PFSK-1 (cell line): ENCODE data around the gene PEX19.

Experiments
- FOXP2 ChIP-seq: optimal IDR thresholded peaks from 2 replicates; pipeline ENCODE3; 2011; ENCODE audit warnings: borderline replicate concordance, control low read depth, inconsistent platforms; ENCODE audit not compliant: insufficient read depth; ENCODE audit errors: extremely low read length, extremely low read depth
- POLR2AphosphoS5 ChIP-seq: IDR thresholded peaks from 2 replicates; pipeline ENCODE4 v1.6.1; 2012; ENCODE audit warnings: low read depth, mild to moderate bottlenecking, control low read depth, low read length, moderate library complexity
- SIN3A ChIP-seq: IDR thresholded peaks from 2 replicates; pipeline ENCODE4 v1.6.1; 2012; ENCODE audit warnings: mild to moderate bottlenecking, low read length, moderate library complexity, borderline replicate concordance; ENCODE audit not compliant: insufficient read depth
- TAF1 ChIP-seq: IDR thresholded peaks from 2 replicates; pipeline ENCODE4 v1.6.1; 2012; ENCODE audit warnings: low read length, control low read depth, borderline replicate concordance; ENCODE audit not compliant: insufficient read depth
- TF ChIP-seq, protein P1 (sequence below), 2 experiments: IDR thresholded peaks; 2 replicates each; pipeline versions ENCODE4 v1.6.1 to v1.8.0; 2011 to 2012; ENCODE audit warnings: low read depth in 2 of 2, low read length in 2 of 2, control low read depth in 1 of 2, inconsistent platforms in 1 of 2, mild to moderate bottlenecking in 1 of 2, moderate library complexity in 1 of 2; ENCODE audit not compliant: insufficient read depth in 1 of 2

DNA sequence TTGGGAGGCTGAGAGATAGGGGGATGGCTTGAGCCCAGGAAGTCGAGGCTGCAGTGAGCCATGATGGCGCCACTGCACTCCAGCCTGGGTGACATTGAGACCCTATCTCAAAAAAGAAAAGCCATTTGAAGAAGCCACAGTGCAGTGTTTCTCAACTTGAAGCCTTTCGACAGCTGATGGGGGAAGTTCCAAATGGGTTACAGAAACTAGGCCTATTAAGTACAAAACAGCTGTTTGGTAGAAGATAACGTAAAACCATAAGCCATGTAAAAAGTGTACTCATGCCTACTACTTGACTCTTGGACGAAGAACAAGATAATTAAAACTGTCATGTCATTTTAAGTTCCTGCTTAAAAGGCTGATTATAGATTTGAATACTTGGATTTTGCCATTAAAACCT is 41.5 kb upstream of the PEX19 start:
- TF ChIP-seq SIN3A, result no peak
- TF ChIP-seq TAF1, result no peak
- TF ChIP-seq, protein P1, sequence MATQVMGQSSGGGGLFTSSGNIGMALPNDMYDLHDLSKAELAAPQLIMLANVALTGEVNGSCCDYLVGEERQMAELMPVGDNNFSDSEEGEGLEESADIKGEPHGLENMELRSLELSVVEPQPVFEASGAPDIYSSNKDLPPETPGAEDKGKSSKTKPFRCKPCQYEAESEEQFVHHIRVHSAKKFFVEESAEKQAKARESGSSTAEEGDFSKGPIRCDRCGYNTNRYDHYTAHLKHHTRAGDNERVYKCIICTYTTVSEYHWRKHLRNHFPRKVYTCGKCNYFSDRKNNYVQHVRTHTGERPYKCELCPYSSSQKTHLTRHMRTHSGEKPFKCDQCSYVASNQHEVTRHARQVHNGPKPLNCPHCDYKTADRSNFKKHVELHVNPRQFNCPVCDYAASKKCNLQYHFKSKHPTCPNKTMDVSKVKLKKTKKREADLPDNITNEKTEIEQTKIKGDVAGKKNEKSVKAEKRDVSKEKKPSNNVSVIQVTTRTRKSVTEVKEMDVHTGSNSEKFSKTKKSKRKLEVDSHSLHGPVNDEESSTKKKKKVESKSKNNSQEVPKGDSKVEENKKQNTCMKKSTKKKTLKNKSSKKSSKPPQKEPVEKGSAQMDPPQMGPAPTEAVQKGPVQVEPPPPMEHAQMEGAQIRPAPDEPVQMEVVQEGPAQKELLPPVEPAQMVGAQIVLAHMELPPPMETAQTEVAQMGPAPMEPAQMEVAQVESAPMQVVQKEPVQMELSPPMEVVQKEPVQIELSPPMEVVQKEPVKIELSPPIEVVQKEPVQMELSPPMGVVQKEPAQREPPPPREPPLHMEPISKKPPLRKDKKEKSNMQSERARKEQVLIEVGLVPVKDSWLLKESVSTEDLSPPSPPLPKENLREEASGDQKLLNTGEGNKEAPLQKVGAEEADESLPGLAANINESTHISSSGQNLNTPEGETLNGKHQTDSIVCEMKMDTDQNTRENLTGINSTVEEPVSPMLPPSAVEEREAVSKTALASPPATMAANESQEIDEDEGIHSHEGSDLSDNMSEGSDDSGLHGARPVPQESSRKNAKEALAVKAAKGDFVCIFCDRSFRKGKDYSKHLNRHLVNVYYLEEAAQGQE (IDR thresholded peaks at IDR 0.05; ENCODE audit: insufficient read depth in 1 of 2, low read depth in 2 of 2, low read length in 2 of 2), result no peak
- no peak for TF ChIP-seq POLR2AphosphoS5
- no peak for TF ChIP-seq FOXP2
